ENCODE results near the gene DICER1.

- TF ChIP-seq FOXA1 (IDR thresholded peaks at IDR 0.05) (no peak), TARDBP (IDR thresholded peaks at IDR 0.05) (no peak)
Measured at GRCh38 chr14:95149441-95149840, 7.9 kb downstream of the DICER1 start.

Measured in HEK293T (cell line).